Muscle of leg (tissue), 11 donors: ENCODE results near the gene LETMD1. TPM values are rescaled to one million over a fixed set of nuclear protein-coding genes. Genes with fewer than 3 reads are reported as not detected.

Source experiments
- DNase-seq: peaks from one replicate; pipeline ENCODE4 v3.0.0; 2013
- H3K27ac ChIP-seq: one replicate; pipeline ENCODE4 v1.5.1; 2013; ENCODE audit warnings: mild to moderate bottlenecking, low read length, control low read depth
- H3K27me3 ChIP-seq: one replicate; pipeline ENCODE4 v1.6.1; 2013; ENCODE audit warnings: low read length; ENCODE audit not compliant: control insufficient read depth, insufficient read depth
- H3K36me3 ChIP-seq: one replicate; pipeline ENCODE4 v1.6.1; 2013; ENCODE audit warnings: low read length; ENCODE audit not compliant: control insufficient read depth, insufficient read depth
- H3K4me1 ChIP-seq: one replicate; pipeline ENCODE4 v1.6.1; 2013; ENCODE audit warnings: low read length; ENCODE audit not compliant: control insufficient read depth, insufficient read depth
- H3K4me3 ChIP-seq: one replicate; pipeline ENCODE4 v1.5.1; 2013; ENCODE audit warnings: low read length, control low read depth
- H3K9me3 ChIP-seq: replicated peaks from 2 replicates; pipeline ENCODE4 v1.6.1; 2013; ENCODE audit warnings: low read depth, low read length; ENCODE audit not compliant: control insufficient read depth
- WGBS: methylation state at CpG from one replicate; pipeline ENCODE4 v1.1.5; 2013; ENCODE audit warnings: missing lambda C conversion rate; ENCODE audit not compliant: insufficient coverage; 5-methylcytosine and 5-hydroxymethylcytosine counted together
- polyA plus RNA-seq, 8 donors: library from polyadenylated mRNA; unstranded; fragments of 120-200 nt; gene quantifications; one replicate each; pipeline versions ENCODE4 v1.2.1 to v1.2.3, GENCODE V29; 2013; ENCODE audit warnings: inconsistent platforms in 1 of 8, low replicate concordance in 1 of 8; ENCODE audit not compliant: insufficient read length in 8 of 8, insufficient read depth in 1 of 8
- total RNA-seq: library from RNA; stranded (reverse); fragments of 120-200 nt; gene quantifications from one replicate; pipeline ENCODE4 v1.2.4, GENCODE V29; 2013

Gene LETMD1
- total and polyA plus RNA-seq, 9 donors = 36.7 to 66.9 (median 48.7) TPM

- H3K36me3 ChIP-seq = peaks cover 7% of the 10 kb centered on the region
- H3K9me3 ChIP-seq = no peaks in the 10 kb centered on the region
- H3K27ac ChIP-seq = peak overlapping the region; percentile 97
- H3K4me1 ChIP-seq = peaks cover 16% of the 10 kb centered on the region
- H3K4me3 ChIP-seq = peak overlapping the region; percentile 87
- H3K27me3 ChIP-seq = no peaks in the 10 kb centered on the region
- whole genome bisulfite sequencing = 3% methylated on average over 7 of the region's 14 CpGs
- DNase-seq = no peak
These were observed 629 bp downstream of the LETMD1 start for GRCh38 chr12:51048661-51049251.

- peaks cover 13% of the 10 kb centered on the region for H3K36me3 ChIP-seq
- no peak overlapping the region for H3K4me3 ChIP-seq
- no peaks in the 10 kb centered on the region for H3K9me3 ChIP-seq
- H3K4me1 ChIP-seq = peaks cover 16% of the 10 kb centered on the region
- no peak for DNase-seq
- H3K27me3 ChIP-seq = no peaks in the 10 kb centered on the region
- no CpG with 5 or more reads among the region's 3 CpGs for WGBS
- H3K27ac ChIP-seq = no peak overlapping the region
These were observed 1.4 kb downstream of the LETMD1 start for GRCh38 chr12:51049525-51049924.

GRCh38 chr12:51051787-51052186, 3.7 kb downstream of the LETMD1 start:
- Histone ChIP-seq H3K4me1 (peaks cover 16% of the 10 kb centered on the region), H3K27me3 (no peaks in the 10 kb centered on the region), H3K36me3 (peaks cover 32% of the 10 kb centered on the region), H3K4me3 (no peak overlapping the region), H3K27ac (no peak overlapping the region), H3K9me3 (no peaks in the 10 kb centered on the region)
- DNase-seq = no peak
- 42% methylated on average over 3 of the region's 4 CpGs for WGBS

GRCh38 chr12:51055060-51055459, 6.9 kb downstream of the LETMD1 start:
- no peak overlapping the region for H3K4me3 ChIP-seq
- H3K27ac ChIP-seq = no peak overlapping the region
- no peaks in the 10 kb centered on the region for H3K9me3 ChIP-seq
- no peaks in the 10 kb centered on the region for H3K4me1 ChIP-seq
- H3K27me3 ChIP-seq = no peaks in the 10 kb centered on the region
- H3K36me3 ChIP-seq = peaks cover 61% of the 10 kb centered on the region
- no peak for DNase-seq
- no CpG with 5 or more reads among the region's 2 CpGs for WGBS

- no peak for DNase-seq
- Histone ChIP-seq H3K4me3 (no peak overlapping the region), H3K36me3 (peaks cover 67% of the 10 kb centered on the region)
These were observed 8.1 kb downstream of the LETMD1 start for GRCh38 chr12:51056242-51056641.

GRCh38 chr12:51059086-51059485, 11.0 kb downstream of the LETMD1 start:
- DNase-seq = no peak
- WGBS = 71% methylated on average over 4 of the region's 7 CpGs
- Histone ChIP-seq H3K27me3 (no peaks in the 10 kb centered on the region), H3K4me3 (no peak overlapping the region), H3K4me1 (no peaks in the 10 kb centered on the region), H3K9me3 (no peaks in the 10 kb centered on the region), H3K27ac (no peak overlapping the region), H3K36me3 (peaks cover 82% of the 10 kb centered on the region)

More at GRCh38 chr12:51056242-51056641, 8.1 kb downstream of the LETMD1 start:
- 93% methylated on average over 3 of the region's 5 CpGs for WGBS
- H3K27ac ChIP-seq = no peak overlapping the region
- no peaks in the 10 kb centered on the region for H3K27me3 ChIP-seq
- no peaks in the 10 kb centered on the region for H3K4me1 ChIP-seq
- no peaks in the 10 kb centered on the region for H3K9me3 ChIP-seq

GRCh38 chr12:51062631-51063397, 14.7 kb downstream of the LETMD1 start:
- Histone ChIP-seq H3K27ac (no peak overlapping the region), H3K9me3 (no peaks in the 10 kb centered on the region), H3K36me3 (peaks cover 83% of the 10 kb centered on the region), H3K27me3 (no peaks in the 10 kb centered on the region), H3K4me3 (no peak overlapping the region), H3K4me1 (no peaks in the 10 kb centered on the region)
- 83% methylated on average over 3 of the region's 9 CpGs for WGBS
- no peak for DNase-seq

GRCh38 chr12:51065530-51065929, 17.4 kb downstream of the LETMD1 start:
- Histone ChIP-seq H3K4me3 (no peak overlapping the region), H3K27ac (no peak overlapping the region), H3K27me3 (no peaks in the 10 kb centered on the region), H3K9me3 (no peaks in the 10 kb centered on the region), H3K36me3 (peaks cover 75% of the 10 kb centered on the region), H3K4me1 (no peaks in the 10 kb centered on the region)
- no CpG with 5 or more reads among the region's 5 CpGs for WGBS
- no peak for DNase-seq

- Histone ChIP-seq H3K36me3 (peaks cover 78% of the 10 kb centered on the region), H3K27ac (no peak overlapping the region), H3K4me3 (no peak overlapping the region), H3K27me3 (no peaks in the 10 kb centered on the region), H3K4me1 (peaks cover 5% of the 10 kb centered on the region), H3K9me3 (no peaks in the 10 kb centered on the region)
- no peak for DNase-seq
- 81% methylated on average over 2 of the region's 4 CpGs for WGBS
These were observed 19.1 kb downstream of the LETMD1 start for GRCh38 chr12:51067229-51067628.

GRCh38 chr12:51067771-51068170, 19.6 kb downstream of the LETMD1 start:
- H3K36me3 ChIP-seq = peaks cover 79% of the 10 kb centered on the region

More at GRCh38 chr12:51067771-51068170, 19.6 kb downstream of the LETMD1 start:
- Histone ChIP-seq H3K9me3 (no peaks in the 10 kb centered on the region), H3K4me1 (peaks cover 5% of the 10 kb centered on the region), H3K27ac (no peak overlapping the region), H3K27me3 (no peaks in the 10 kb centered on the region), H3K4me3 (no peak overlapping the region)
- 72% methylated on average over 7 of the region's 7 CpGs for WGBS
- DNase-seq = no peak
